SU-DHL-6 (cell line): Measurements from ENCODE around the gene BRMS1.

Experiments
- H2AFZ ChIP-seq: fragments of 200-600 bp; sonication (generic); 2 replicates; pipeline ENCODE4 v1.6.1; 2014; ENCODE audit warnings: low read depth, mild to moderate bottlenecking, moderate library complexity, mixed read lengths, antibody characterized with exemption, low read length; ENCODE audit not compliant: severe bottlenecking
- H3F3A ChIP-seq: fragments of 200-600 bp; shearing (Covaris generic); 2 replicates; pipeline ENCODE4 v1.6.0; 2016; ENCODE audit warnings: antibody characterized with exemption, mild to moderate bottlenecking; ENCODE audit not compliant: insufficient read depth
- H3K27ac ChIP-seq: fragments of 200-600 bp; sonication (generic); 2 replicates; pipeline ENCODE4 v1.5.1; 2016; ENCODE audit warnings: low read depth, mild to moderate bottlenecking, low read length, moderate library complexity, mixed read lengths
- H3K27me3 ChIP-seq: fragments of 200-600 bp; sonication (generic), shearing (Covaris generic); 2 replicates; pipeline ENCODE4 v1.6.0; 2014; ENCODE audit warnings: mild to moderate bottlenecking, low read length
- H3K36me3 ChIP-seq: fragments of 200-600 bp; sonication (generic); 2 replicates; pipeline ENCODE4 v1.6.1; 2014; ENCODE audit warnings: mild to moderate bottlenecking, low read length, mixed read lengths
- H3K4me2 ChIP-seq: fragments of 300-600, 200-600 bp; shearing (Covaris generic), sonication (generic); 2 replicates; pipeline ENCODE4 v1.6.0; 2014; ENCODE audit warnings: low read length, low read depth, mild to moderate bottlenecking; ENCODE audit not compliant: poor library complexity, severe bottlenecking
- H3K4me3 ChIP-seq: fragments of 200-600 bp; sonication (generic); 2 replicates; pipeline ENCODE4 v1.5.1; 2014; ENCODE audit warnings: antibody characterized with exemption, low read length, mild to moderate bottlenecking, mixed read lengths; ENCODE audit not compliant: insufficient read depth, poor library complexity, severe bottlenecking
- H3K79me2 ChIP-seq: fragments of 200-600 bp; sonication (generic); 2 replicates; pipeline ENCODE4 v1.6.1; 2014; ENCODE audit warnings: mild to moderate bottlenecking, low read length, moderate library complexity; ENCODE audit not compliant: insufficient read depth
- H3K9ac ChIP-seq: fragments of 200-600 bp; sonication (generic); 2 replicates; pipeline ENCODE4 v1.7.0; 2014; ENCODE audit warnings: mild to moderate bottlenecking, low read length
- H3K9me2 ChIP-seq: fragments of 200-600 bp; sonication (generic); replicated peaks from 2 replicates; pipeline ENCODE4 v1.6.1; 2014; ENCODE audit warnings: low read length; ENCODE audit not compliant: insufficient read depth
- H3K9me3 ChIP-seq: fragments of 200-600 bp; sonication (generic); 2 replicates; pipeline ENCODE4 v1.6.1; 2014; ENCODE audit warnings: low read length, mixed read lengths; ENCODE audit not compliant: insufficient read depth
- H4K20me1 ChIP-seq: fragments of 200-600 bp; sonication (generic); 2 replicates; pipeline ENCODE4 v1.6.1; 2014; ENCODE audit warnings: low read depth, mild to moderate bottlenecking, antibody characterized with exemption, low read length, moderate library complexity, mixed read lengths
- CTCF ChIP-seq: fragments of 200-600 bp; sonication (generic); IDR thresholded peaks from one replicate; pipeline ENCODE4 v1.5.1; 2017; ENCODE audit warnings: antibody characterized with exemption, mild to moderate bottlenecking, low read length, moderate library complexity; ENCODE audit not compliant: insufficient read depth, poor library complexity, severe bottlenecking
- EZH2phosphoT487 ChIP-seq: fragments of 200-600 bp; sonication (generic), shearing (Covaris generic); conservative IDR thresholded peaks from 2 replicates; pipeline ENCODE4 v1.6.1; 2018; ENCODE audit warnings: mild to moderate bottlenecking, antibody characterized with exemption, low read length, moderate library complexity, mixed read lengths

The BRMS1 gene

GRCh38 chr11:66294626-66295620 lies 50.0 kb downstream of the BRMS1 start:
- H3K9me2 ChIP-seq, result no peaks in the 10 kb centered on the region
- no peaks in the 10 kb centered on the region for H3K9me3 ChIP-seq
- H3K27me3 ChIP-seq, result no peaks in the 10 kb centered on the region

GRCh38 chr11:66293777-66294625 lies 50.9 kb downstream of the BRMS1 start:
- H3K9me2 ChIP-seq, result no peaks in the 10 kb centered on the region
- TF ChIP-seq EZH2phosphoT487 (no peak), CTCF (no peak)
- no peak overlapping the region for H3K27ac ChIP-seq
- no peaks in the 10 kb centered on the region for H3K9me3 ChIP-seq
- H2AFZ ChIP-seq, result no peak overlapping the region
- no peaks in the 10 kb centered on the region for H3K27me3 ChIP-seq
- no peak overlapping the region for H3K4me3 ChIP-seq
- no peak overlapping the region for H3K4me2 ChIP-seq
- H3K79me2 ChIP-seq, result no peaks in the 10 kb centered on the region
- H3F3A ChIP-seq, result no peaks in the 10 kb centered on the region
- H3K36me3 ChIP-seq, result no peaks in the 10 kb centered on the region
- no peak overlapping the region for H3K9ac ChIP-seq
- H4K20me1 ChIP-seq, result no peaks in the 10 kb centered on the region

More at GRCh38 chr11:66294626-66295620, 50.0 kb downstream of the BRMS1 start:
- Histone ChIP-seq H3F3A (no peaks in the 10 kb centered on the region), H3K36me3 (no peaks in the 10 kb centered on the region), H3K9ac (no peak overlapping the region), H3K79me2 (no peaks in the 10 kb centered on the region), H3K27ac (no peak overlapping the region), H4K20me1 (no peaks in the 10 kb centered on the region), H3K4me2 (no peak overlapping the region), H2AFZ (no peak overlapping the region), H3K4me3 (no peak overlapping the region)
- TF ChIP-seq EZH2phosphoT487, result no peak
- no peak for TF ChIP-seq CTCF

GRCh38 chr11:66293352-66293751 lies 51.6 kb downstream of the BRMS1 start:
- no peak for TF ChIP-seq CTCF
- no peak for TF ChIP-seq EZH2phosphoT487
- Histone ChIP-seq H2AFZ (no peak overlapping the region), H3K9ac (no peak overlapping the region), H3K36me3 (no peaks in the 10 kb centered on the region), H3K79me2 (no peaks in the 10 kb centered on the region), H3K4me3 (no peak overlapping the region), H3K4me2 (no peak overlapping the region), H3K27ac (no peak overlapping the region), H4K20me1 (no peaks in the 10 kb centered on the region), H3K27me3 (no peaks in the 10 kb centered on the region), H3K9me3 (no peaks in the 10 kb centered on the region), H3K9me2 (no peaks in the 10 kb centered on the region), H3F3A (no peaks in the 10 kb centered on the region)
